Astrocyte of the spinal cord (primary cell): ENCODE data around the gene TP53BP1.

ENCODE experiments used
- DNase-seq: peaks from one replicate; pipeline ENCODE4 v3.0.0; 2011; ENCODE audit warnings: low read depth, low spot score
- H3K4me3 ChIP-seq: 2 replicates; pipeline ENCODE4 v1.5.1; 2011; ENCODE audit warnings: low read depth, mild to moderate bottlenecking, low read length, moderate library complexity
- CTCF ChIP-seq: IDR thresholded peaks from 2 replicates; pipeline ENCODE4 v1.5.1; 2012; ENCODE audit warnings: low read depth, mild to moderate bottlenecking, low read length, inconsistent platforms
- in situ Hi-C: cut with HindIII; loops from 2 replicates; pipeline ENCODE4 v1.10.0; 2017; ENCODE audit warnings: low sequenced_read_pairs

Gene TP53BP1

GRCh38 chr15:43492266-43492665, 690 bp downstream of the TP53BP1 start:
- H3K4me3 ChIP-seq: peak overlapping the region; percentile 91
- no peak for TF ChIP-seq CTCF
- in situ Hi-C loops: no loop called here
- DNase-seq: no peak

GRCh38 chr15:43489191-43489590, 3.8 kb downstream of the TP53BP1 start:
- DNase-seq: no peak
- in situ Hi-C loops: no loop called here
- TF ChIP-seq CTCF: no peak

GRCh38 chr15:43488790-43489189, 4.2 kb downstream of the TP53BP1 start:
- DNase-seq: no peak

More at GRCh38 chr15:43489191-43489590, 3.8 kb downstream of the TP53BP1 start:
- no peak overlapping the region for H3K4me3 ChIP-seq

GRCh38 chr15:43487271-43487895, 5.6 kb downstream of the TP53BP1 start:
- TF ChIP-seq CTCF: no peak
- no peak overlapping the region for H3K4me3 ChIP-seq
- in situ Hi-C loops: no loop called here
- DNase-seq: peak; percentile 36

More at GRCh38 chr15:43488790-43489189, 4.2 kb downstream of the TP53BP1 start:
- no peak for TF ChIP-seq CTCF
- in situ Hi-C loops: no loop called here
- H3K4me3 ChIP-seq: no peak overlapping the region

- DNase-seq: no peak
- H3K4me3 ChIP-seq: no peak overlapping the region
- in situ Hi-C loops: no loop called here
- no peak for TF ChIP-seq CTCF
Observed at GRCh38 chr15:43484455-43484854, 8.5 kb downstream of the TP53BP1 start.

GRCh38 chr15:43483297-43484128, 9.4 kb downstream of the TP53BP1 start:
- no peak overlapping the region for H3K4me3 ChIP-seq
- DNase-seq: no peak
- in situ Hi-C loops: no loop called here
- TF ChIP-seq CTCF: peak; percentile 7
